ENCODE data around the gene RPS21. TPM values are rescaled to one million over a fixed set of nuclear protein-coding genes. Genes with fewer than 3 reads are reported as not detected.

RPS21 gene
- total RNA-seq, 4 donors from 2014 or later: 1,371 to 3,195 (median 1,826) TPM

DNA sequence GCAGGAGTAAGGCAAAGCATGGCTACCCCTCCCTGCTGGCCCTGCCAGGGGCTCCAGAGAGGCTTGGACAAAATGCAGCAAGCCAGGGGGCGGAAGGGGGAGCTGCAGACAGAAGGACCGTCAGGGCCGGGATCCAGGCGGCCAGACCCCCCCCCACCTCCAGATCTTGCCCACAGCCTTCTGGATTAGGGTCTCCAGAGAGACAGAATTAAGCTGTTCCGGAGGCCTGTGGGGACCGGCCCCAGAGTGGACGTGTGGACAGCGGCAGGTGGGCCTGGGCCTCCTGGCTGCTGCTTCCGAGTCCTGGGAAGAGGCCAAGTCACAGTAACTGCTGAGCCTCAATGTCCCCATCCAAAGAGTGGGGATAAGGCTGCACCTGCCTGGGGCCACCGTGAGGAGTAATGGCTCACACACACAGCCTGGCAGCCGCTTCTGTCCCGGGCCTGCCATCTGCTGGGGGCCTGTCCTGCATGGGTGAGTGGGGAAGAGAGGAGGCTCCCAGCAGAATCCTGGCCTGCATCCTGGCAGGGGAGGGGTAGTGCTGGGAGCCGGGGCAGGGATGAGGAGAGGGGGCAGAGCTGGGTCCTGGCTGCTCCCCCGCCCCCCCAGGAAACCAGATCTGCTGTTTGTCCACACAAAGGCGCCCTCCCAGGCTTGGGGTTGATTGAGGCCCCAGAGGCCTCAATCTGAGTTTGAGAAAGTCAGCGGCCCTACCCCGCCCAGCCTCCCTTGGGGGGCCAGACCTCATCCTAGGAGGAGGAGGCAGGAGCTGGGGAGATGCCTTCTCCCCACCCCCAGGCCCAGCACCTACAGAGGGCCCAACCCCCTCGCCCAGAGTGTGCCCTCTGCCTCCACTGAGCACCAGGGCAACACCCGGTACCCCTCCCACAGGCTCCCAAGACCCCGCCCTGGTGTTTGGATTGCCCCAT is 23.6 kb upstream of the RPS21 start:
- Histone ChIP-seq H3K36me3 (no peaks in the 10 kb centered on the region), H3K4me1 (peaks cover 0 to 94% (median 76%) of the 10 kb centered on the region in 4 donors), H3K27me3 (peaks cover 0 to under 1% of the 10 kb centered on the region in 2 donors), H3K4me3 (no peak overlapping the region), H3K9me3 (no peaks in the 10 kb centered on the region), H3K27ac (peak overlapping the region in 2 of 4 donors; percentile 83 to 94)
- WGBS, 2 donors: 41 to 51% methylated on average over 18 of the region's 20 CpGs
- no peak for TF ChIP-seq POLR2A (IDR thresholded peaks at IDR 0.05)
- TF ChIP-seq, protein P1, sequence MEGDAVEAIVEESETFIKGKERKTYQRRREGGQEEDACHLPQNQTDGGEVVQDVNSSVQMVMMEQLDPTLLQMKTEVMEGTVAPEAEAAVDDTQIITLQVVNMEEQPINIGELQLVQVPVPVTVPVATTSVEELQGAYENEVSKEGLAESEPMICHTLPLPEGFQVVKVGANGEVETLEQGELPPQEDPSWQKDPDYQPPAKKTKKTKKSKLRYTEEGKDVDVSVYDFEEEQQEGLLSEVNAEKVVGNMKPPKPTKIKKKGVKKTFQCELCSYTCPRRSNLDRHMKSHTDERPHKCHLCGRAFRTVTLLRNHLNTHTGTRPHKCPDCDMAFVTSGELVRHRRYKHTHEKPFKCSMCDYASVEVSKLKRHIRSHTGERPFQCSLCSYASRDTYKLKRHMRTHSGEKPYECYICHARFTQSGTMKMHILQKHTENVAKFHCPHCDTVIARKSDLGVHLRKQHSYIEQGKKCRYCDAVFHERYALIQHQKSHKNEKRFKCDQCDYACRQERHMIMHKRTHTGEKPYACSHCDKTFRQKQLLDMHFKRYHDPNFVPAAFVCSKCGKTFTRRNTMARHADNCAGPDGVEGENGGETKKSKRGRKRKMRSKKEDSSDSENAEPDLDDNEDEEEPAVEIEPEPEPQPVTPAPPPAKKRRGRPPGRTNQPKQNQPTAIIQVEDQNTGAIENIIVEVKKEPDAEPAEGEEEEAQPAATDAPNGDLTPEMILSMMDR (IDR thresholded peaks at IDR 0.05): peak in 1 of 5 experiments; percentile 15
- DNase-seq (ENCODE audit: low spot score in 2 of 2): no peak

DNA sequence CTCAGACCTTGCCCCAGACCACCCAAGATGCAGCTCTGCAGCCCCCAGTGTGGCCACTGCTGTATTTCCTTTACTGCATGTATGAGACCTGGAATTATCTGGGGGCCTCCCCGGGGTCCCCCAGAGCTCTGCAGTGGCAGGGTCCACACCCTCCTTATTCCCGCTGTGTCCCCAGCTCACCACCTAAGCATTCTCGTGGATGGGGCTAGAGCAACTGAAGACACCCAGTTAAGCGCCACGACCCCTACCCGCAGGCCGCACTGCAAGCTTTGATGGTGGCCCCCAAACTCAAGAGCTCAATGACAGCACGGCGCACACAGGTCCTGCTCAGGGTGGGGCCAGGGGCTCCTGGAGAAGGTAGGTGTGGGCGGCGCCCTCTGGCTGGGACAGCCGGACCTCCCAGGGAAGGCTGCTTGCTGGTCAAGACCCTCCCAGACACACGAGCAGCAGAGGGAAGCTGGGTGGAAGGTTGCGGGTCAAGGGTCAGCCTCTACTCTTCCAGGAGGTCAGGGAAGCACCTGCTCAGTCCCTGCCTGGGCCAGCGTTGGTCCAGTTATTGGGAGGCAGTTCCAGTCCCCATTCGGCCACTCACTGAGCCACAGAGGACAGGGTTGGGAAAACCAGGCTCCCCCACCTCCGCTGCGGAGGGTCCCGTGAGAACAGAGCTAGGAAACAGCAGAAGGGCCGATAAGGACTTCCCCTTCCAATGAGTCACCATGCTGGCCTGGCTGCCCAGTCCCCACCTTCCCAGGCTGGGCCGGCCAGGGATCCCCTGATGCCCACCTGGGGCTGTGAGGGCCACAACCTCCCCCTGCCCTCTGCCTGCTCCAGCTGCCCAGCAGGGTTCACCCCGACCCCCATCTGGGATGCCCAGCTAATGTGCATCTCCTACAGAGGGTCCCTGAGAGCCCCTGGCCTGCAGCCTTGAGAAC is 22.7 kb upstream of the RPS21 start:
- H3K36me3 ChIP-seq: no peaks in the 10 kb centered on the region
- peak overlapping the region in 2 of 4 donors; percentile 91 to 94 for H3K27ac ChIP-seq
- WGBS, 2 donors: 69 to 75% methylated on average over 18 to 22 of the region's 22 CpGs
- peak overlapping the region in 2 of 4 donors; percentile 8 to 93 for H3K4me3 ChIP-seq
- H3K9me3 ChIP-seq: no peaks in the 10 kb centered on the region
- no peak for DNase-seq (ENCODE audit: low spot score in 2 of 2)
- peaks cover 0 to 5% of the 10 kb centered on the region in 2 donors for H3K27me3 ChIP-seq
- TF ChIP-seq, protein P1 (IDR thresholded peaks at IDR 0.05): no peak
- TF ChIP-seq EP300 (IDR thresholded peaks at IDR 0.05) (no peak), POLR2A (IDR thresholded peaks at IDR 0.05) (no peak)
- peaks cover 0 to 94% (median 76%) of the 10 kb centered on the region in 4 donors for H3K4me1 ChIP-seq

DNA sequence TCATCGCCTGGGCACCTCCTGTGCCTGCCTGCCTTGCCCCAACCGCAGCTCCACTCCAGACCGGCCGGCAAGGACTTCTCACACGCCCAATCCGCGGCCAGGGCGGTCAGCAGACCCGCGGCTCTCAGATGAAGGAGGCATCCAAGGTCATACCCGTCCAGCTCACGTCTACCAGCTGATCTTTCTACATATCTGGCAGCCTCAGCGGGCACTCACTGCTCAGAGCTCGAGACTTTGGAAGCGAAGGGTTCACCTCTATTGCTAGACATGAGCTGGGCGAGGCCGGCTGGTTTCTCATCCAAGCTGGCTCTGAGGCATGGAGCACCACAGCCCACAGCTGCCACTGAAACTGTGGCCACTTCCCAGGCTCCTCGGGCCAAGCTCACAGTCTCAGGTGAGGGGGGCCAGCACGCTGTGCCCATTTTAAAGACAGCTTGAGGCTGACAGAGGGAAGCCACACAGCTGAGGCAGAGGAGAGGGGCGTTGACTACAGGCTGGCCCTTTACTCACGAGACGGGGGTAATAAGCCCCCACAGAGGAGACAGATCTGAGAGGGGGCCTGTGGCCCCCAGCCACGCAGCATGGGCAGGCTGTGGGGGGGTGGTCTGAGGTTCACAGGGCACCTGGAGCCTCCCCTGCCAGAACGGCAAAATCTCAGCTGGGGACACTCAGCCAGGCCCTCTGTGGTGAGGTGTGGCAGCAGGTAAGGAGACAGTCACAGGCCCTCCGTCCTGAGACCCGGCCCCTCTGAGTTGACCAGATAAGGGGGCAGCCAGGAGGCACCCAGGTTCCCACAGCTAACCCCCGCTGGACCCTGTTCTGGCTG is 21.8 kb upstream of the RPS21 start:
- H3K4me1 ChIP-seq: peaks cover 0 to 94% (median 77%) of the 10 kb centered on the region in 4 donors
- peaks cover 0 to 5% of the 10 kb centered on the region in 2 donors for H3K27me3 ChIP-seq
- H3K27ac ChIP-seq: peak overlapping the region; percentile 47 to 94 (median 86)
- no peaks in the 10 kb centered on the region for H3K9me3 ChIP-seq
- peak overlapping the region in 3 of 4 donors; percentile 71 to 93 (median 83) for H3K4me3 ChIP-seq
- DNase-seq (ENCODE audit: low spot score in 2 of 2): no peak
- WGBS, 2 donors: 62 to 67% methylated on average over 24 of the region's 27 CpGs
- no peaks in the 10 kb centered on the region for H3K36me3 ChIP-seq
- TF ChIP-seq POLR2A (IDR thresholded peaks at IDR 0.05) (no peak), EP300 (IDR thresholded peaks at IDR 0.05) (no peak)
- TF ChIP-seq, protein P1 (IDR thresholded peaks at IDR 0.05): no peak

DNA sequence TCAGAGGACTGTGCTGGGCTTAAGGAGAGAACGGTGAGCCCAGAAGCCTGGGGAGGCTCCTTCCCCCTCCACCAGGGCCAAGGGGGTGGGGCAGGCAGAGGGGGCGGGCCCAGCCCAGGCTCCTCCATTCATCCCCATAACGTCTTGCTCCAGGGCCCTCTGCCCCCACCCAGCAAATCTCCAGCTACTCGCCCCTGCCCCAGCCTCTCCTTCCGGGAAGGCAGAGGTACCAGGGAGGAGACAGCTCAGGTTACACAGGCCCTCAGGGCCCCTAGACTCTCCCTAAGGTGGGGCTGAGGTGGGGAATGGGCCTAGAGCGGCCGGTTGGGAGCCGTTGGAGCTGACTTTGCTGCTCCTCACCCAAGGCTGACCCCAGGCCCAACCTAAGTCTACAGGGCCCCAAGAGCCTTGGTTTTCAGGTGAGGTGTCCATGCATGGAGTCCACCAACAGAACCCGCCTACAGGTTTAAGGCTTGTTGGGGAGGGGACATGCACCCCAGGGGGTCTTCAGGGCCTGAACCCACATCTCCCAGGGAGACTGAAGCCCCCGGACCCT is 21.0 kb upstream of the RPS21 start:
- peak overlapping the region; percentile 62 to 93 (median 77) for H3K4me3 ChIP-seq
- H3K27ac ChIP-seq: peak overlapping the region; percentile 47 to 94 (median 86)
- no peaks in the 10 kb centered on the region for H3K9me3 ChIP-seq
- no peaks in the 10 kb centered on the region for H3K36me3 ChIP-seq
- TF ChIP-seq, protein P1 (IDR thresholded peaks at IDR 0.05): no peak
- no peak for TF ChIP-seq POLR2A (IDR thresholded peaks at IDR 0.05)
- no peak for TF ChIP-seq EP300 (IDR thresholded peaks at IDR 0.05)
- 28 to 31% methylated on average over 9 to 10 of the region's 10 CpGs for WGBS, 2 donors
- peaks cover 0 to 97% (median 77%) of the 10 kb centered on the region in 4 donors for H3K4me1 ChIP-seq
- H3K27me3 ChIP-seq: peaks cover 0 to 10% of the 10 kb centered on the region in 2 donors
- DNase-seq (ENCODE audit: low spot score in 2 of 2): no peak
